Thyroid gland (tissue), 4 donors: ENCODE measurements around the gene ACP6. TPM values are rescaled to one million over a fixed set of nuclear protein-coding genes. Genes with fewer than 3 reads are reported as not detected.

Experiments
- DNase-seq, 2 donors: peaks; one replicate each; pipeline ENCODE4 v3.0.0-alpha.2; 2019
- H3K27ac ChIP-seq, 3 donors: fragments of 200-600 bp; sonication (generic); 1 replicate in 2 of 3; 2 replicates in 1 of 3; pipeline ENCODE4 v1.5.1; 2016 to 2019; ENCODE audit warnings: mild to moderate bottlenecking in 1 of 3, moderate library complexity in 1 of 3
- H3K27me3 ChIP-seq: fragments of 200-600 bp; sonication (generic); one replicate; pipeline ENCODE4 v1.5.1; 2019
- H3K36me3 ChIP-seq, 2 donors: fragments of 200-600 bp; sonication (generic); one replicate each; pipeline ENCODE4 v1.5.1; 2016 to 2019
- H3K4me1 ChIP-seq, 2 donors: fragments of 200-600 bp; sonication (generic); one replicate each; pipeline ENCODE4 v1.5.1; 2017 to 2019
- H3K4me3 ChIP-seq, 3 donors: fragments of 200-600 bp; sonication (generic); replicated peaks in 1 of 3; 1 replicate in 2 of 3; 2 replicates in 1 of 3; pipeline ENCODE4 v1.5.1; 2016; ENCODE audit warnings: mild to moderate bottlenecking in 1 of 3
- H3K9me3 ChIP-seq: fragments of 200-600 bp; sonication (generic); one replicate; pipeline ENCODE4 v1.5.1; 2017
- POLR2A ChIP-seq, 2 donors: fragments of 450-650 bp; IDR thresholded peaks; one replicate each; pipeline ENCODE4 v1.6.1; 2017; ENCODE audit warnings: antibody characterized with exemption in 2 of 2, mild to moderate bottlenecking in 2 of 2, moderate library complexity in 1 of 2
- WGBS, 2 donors: methylation state at CpG; one replicate each; pipeline ENCODE4 v1.1.5; 2017; 5-methylcytosine and 5-hydroxymethylcytosine counted together
- intact Hi-C: fragments of 100-400 bp; cut with DNase I; formaldehyde crosslinking; loops from one replicate; pipeline ENCODE4 v1.15.1; 2023
- total RNA-seq, 4 donors: library from RNA; depleted of rRNA; stranded (reverse); fragments of >200 nt; gene quantifications; one replicate each; pipeline ENCODE4 v1.2.3, GENCODE V29; 2016
- TF ChIP-seq, protein P1 (sequence below), 6 experiments: fragments of 200-600 bp in 3 of 6; fragments of 450-650 bp in 3 of 6; sonication (generic) in 3 of 6; IDR thresholded peaks; one replicate each; pipeline ENCODE4 v1.5.1; 2016 to 2019; ENCODE audit warnings: antibody characterized with exemption in 6 of 6, mild to moderate bottlenecking in 2 of 6, inconsistent platforms in 1 of 6, moderate library complexity in 1 of 6

The ACP6 gene
- 10 to 100 TPM; 28.9 to 36.0 (median 31.5) TPM for total RNA-seq

- peak within 1 kb of the TSS; percentile 76 to 93 (median 88) for H3K4me3 ChIP-seq
- intact Hi-C loops, result no loop called here
- H3K27me3 ChIP-seq, result no peaks in the 10 kb centered on the region
- no peaks in the 10 kb centered on the region for H3K36me3 ChIP-seq
- H3K9me3 ChIP-seq, result no peaks in the 10 kb centered on the region
- peaks cover 14 to 20% of the 10 kb centered on the region in 2 donors for H3K4me1 ChIP-seq
- H3K27ac ChIP-seq, result peak within 1 kb of the TSS; percentile 80 to 94 (median 92)
- 2 to 4% methylated on average over 23 to 31 of the region's 36 CpGs for WGBS, 2 donors
- DNase-seq, result peak; percentile 98
- peak; percentile 10 to 85 for TF ChIP-seq POLR2A (IDR thresholded peaks at IDR 0.05)
- TF ChIP-seq, protein P1, sequence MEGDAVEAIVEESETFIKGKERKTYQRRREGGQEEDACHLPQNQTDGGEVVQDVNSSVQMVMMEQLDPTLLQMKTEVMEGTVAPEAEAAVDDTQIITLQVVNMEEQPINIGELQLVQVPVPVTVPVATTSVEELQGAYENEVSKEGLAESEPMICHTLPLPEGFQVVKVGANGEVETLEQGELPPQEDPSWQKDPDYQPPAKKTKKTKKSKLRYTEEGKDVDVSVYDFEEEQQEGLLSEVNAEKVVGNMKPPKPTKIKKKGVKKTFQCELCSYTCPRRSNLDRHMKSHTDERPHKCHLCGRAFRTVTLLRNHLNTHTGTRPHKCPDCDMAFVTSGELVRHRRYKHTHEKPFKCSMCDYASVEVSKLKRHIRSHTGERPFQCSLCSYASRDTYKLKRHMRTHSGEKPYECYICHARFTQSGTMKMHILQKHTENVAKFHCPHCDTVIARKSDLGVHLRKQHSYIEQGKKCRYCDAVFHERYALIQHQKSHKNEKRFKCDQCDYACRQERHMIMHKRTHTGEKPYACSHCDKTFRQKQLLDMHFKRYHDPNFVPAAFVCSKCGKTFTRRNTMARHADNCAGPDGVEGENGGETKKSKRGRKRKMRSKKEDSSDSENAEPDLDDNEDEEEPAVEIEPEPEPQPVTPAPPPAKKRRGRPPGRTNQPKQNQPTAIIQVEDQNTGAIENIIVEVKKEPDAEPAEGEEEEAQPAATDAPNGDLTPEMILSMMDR (IDR thresholded peaks at IDR 0.05), result peak in 1 of 6 experiments; percentile 3
Observed at GRCh38 chr1:147670319-147671001, at the start of gene ACP6. TSS of gene ACP6 (minus strand) at chr1:147670524. CDS start at chr1:147670048, 476 bp downstream.

- Histone ChIP-seq H3K27me3 (no peaks in the 10 kb centered on the region), H3K36me3 (no peaks in the 10 kb centered on the region), H3K27ac (no peak overlapping the region), H3K4me3 (no peak overlapping the region), H3K4me1 (peaks cover 0 to 7% of the 10 kb centered on the region in 2 donors), H3K9me3 (no peaks in the 10 kb centered on the region)
- TF ChIP-seq, protein P1 (IDR thresholded peaks at IDR 0.05), result no peak
- no peak for TF ChIP-seq POLR2A (IDR thresholded peaks at IDR 0.05)
- no peak for DNase-seq
- intact Hi-C loops, result no loop called here
- 82 to 86% methylated on average over 7 of the region's 7 CpGs for WGBS, 2 donors
Observed at GRCh38 chr1:147719711-147720225, 49.4 kb upstream of the ACP6 start.

- H3K27me3 ChIP-seq, result no peaks in the 10 kb centered on the region
- no peak for TF ChIP-seq POLR2A (IDR thresholded peaks at IDR 0.05)
- TF ChIP-seq, protein P1 (IDR thresholded peaks at IDR 0.05), result no peak
- no peak overlapping the region for H3K27ac ChIP-seq
- H3K36me3 ChIP-seq, result no peaks in the 10 kb centered on the region
- H3K4me1 ChIP-seq, result peaks cover 0 to 7% of the 10 kb centered on the region in 2 donors
- 86 to 87% methylated on average over 7 of the region's 7 CpGs for WGBS, 2 donors
- intact Hi-C loops, result no loop called here
- no peak for DNase-seq
- H3K4me3 ChIP-seq, result no peak overlapping the region
- no peaks in the 10 kb centered on the region for H3K9me3 ChIP-seq
Observed at GRCh38 chr1:147719029-147719698, 48.8 kb upstream of the ACP6 start.

DNA sequence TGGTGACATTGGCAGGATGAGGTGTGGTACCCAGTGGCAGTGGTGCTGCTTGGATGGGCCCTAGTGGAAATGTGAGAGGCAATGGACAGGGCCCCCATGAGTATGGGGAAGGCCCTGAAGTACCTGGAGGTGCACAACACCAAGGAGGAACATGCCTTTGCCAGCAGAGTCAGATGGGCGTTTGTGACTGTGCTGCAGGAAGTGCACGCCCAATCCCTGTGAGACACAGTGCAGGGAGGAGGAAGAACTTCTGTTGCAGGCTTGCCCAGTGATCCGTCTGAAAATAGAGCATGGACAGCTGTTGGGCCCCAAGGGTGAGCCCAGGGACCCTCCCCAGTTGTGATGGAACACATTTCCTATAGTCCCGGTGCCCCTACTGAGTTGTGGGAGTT, 47.4 kb upstream of the ACP6 start:
- no peak for DNase-seq
- Histone ChIP-seq H3K27ac (no peak overlapping the region), H3K27me3 (no peaks in the 10 kb centered on the region), H3K4me1 (peaks cover 0 to 7% of the 10 kb centered on the region in 2 donors), H3K36me3 (no peaks in the 10 kb centered on the region), H3K9me3 (no peaks in the 10 kb centered on the region), H3K4me3 (no peak overlapping the region)
- intact Hi-C loops, result no loop called here
- 60 to 80% methylated on average over 4 of the region's 4 CpGs for WGBS, 2 donors
- TF ChIP-seq, protein P1 (IDR thresholded peaks at IDR 0.05), result no peak
- no peak for TF ChIP-seq POLR2A (IDR thresholded peaks at IDR 0.05)
